GM18870 (cell line): ENCODE results near the gene SHISAL1.
"Not testable (repeated sequence)": the region's sequence is repeated elsewhere in the genome, so short reads cannot be mapped to it uniquely, and the experiment has no call there.

ENCODE experiments used
- ATAC-seq: cut with Tn5 transposase; IDR thresholded peaks from one replicate; pipeline ENCODE4 v1.9.1; 2021; ENCODE audit warnings: moderate library complexity; ENCODE audit not compliant: unreplicated experiment

SHISAL1 gene

GRCh38 chr22:44329179-44329796, 16.5 kb upstream of the SHISAL1 start:
- no peak for ATAC-seq

DNA sequence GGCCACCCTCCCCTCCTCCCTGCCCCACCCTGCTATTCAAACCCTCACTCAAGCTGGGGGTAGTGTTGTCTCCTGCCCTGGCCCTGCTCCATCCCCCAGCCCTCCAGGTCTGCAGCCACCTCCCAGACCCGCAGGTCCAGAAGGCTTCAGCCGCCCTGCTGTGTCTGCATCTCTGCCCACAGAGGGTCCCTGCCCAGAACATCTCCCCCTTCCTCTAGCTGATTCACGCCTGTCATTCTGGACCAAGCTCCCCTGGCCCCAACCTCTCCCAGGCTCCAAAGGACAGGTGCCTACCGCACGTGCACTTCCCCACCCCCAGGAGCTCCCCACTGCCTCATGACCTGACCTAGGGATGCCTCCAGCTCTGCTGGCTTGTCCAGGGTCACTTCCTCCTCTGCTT, 16.0 kb upstream of the SHISAL1 start:
- no peak for ATAC-seq

- ATAC-seq = no peak
Observed at GRCh38 chr22:44328326-44328725, 15.6 kb upstream of the SHISAL1 start.

- ATAC-seq = no peak
Observed at GRCh38 chr22:44326491-44326885, 13.7 kb upstream of the SHISAL1 start.

DNA sequence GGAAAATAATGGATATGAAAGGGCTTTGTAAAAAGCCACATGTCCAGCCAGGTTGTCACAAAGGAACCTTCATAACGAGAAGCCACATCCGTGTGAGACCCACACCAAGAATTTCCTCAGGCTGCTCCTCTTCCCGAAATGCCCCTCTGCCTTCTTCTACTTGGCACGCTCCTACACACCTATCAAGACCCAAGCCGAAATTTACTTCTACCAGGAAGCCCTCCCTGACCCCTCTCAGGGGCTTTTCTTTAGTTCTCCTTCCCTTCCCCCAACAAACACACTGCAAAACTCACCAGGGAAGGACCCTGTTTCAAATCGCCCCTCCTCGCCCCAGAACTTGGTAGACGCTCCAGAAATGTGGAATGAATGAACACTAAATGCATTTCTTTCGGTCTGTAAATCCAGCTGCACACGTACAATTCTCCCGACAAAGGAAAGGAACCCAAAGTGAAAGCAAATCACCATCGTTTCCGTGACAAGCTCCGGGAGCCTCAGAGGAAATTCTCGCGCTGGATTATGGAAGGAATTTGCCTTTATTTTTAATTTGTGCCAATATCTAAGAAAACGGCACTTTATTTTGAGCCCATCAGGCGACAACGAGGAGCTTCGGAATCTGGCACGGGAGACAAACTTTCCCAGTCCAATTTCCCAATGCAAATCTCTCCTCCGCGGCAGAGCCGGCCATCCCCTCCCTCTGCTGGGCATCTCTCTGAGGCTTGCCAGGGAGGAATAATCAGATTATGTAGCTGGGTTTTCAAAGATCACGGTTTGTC, 13.2 kb upstream of the SHISAL1 start:
- ATAC-seq = no peak

- not testable (repeated sequence) for ATAC-seq
Observed at GRCh38 chr22:44323140-44323790, 10.5 kb upstream of the SHISAL1 start.

DNA sequence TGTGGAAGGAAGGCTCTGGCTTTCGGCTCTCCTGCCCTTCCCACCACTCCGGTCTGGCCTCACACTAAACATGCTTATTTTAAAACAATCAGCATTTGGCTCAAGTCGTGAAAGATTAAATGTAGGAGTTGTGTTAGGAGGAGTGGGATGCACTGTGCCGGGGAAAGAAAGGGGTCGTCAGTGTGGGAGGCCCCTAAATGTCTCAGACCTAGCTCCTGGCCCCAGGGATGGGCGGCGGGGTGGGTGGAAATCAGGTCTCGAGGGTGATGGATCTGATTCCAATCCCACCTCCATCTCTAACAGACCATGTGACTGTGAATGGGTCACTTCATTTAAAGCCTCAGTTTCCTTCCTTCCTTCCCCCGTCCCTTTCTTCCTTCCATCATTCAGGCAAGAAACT, 6.9 kb upstream of the SHISAL1 start:
- ATAC-seq = no peak

- ATAC-seq = no peak
Observed at GRCh38 chr22:44318751-44319150, 6.0 kb upstream of the SHISAL1 start.

GRCh38 chr22:44317886-44318637, 5.3 kb upstream of the SHISAL1 start:
- no peak for ATAC-seq

DNA sequence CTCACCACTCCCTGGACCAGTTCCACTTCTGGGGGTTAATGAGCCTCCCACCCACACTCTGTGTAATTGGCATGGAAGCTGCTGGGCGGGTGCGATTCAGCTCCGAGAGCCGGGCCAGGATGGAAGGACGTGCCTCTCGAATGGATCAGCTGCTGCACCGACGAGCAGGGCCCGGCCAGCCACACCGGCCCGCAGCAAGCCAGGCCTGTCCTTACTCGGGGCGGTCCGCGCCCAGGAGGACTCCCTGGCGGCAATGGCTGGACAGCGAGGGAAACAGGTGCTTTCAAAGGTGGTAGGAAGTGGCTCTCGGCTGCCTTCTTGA, 4.3 kb upstream of the SHISAL1 start:
- no peak for ATAC-seq

GRCh38 chr22:44316393-44317122, 3.8 kb upstream of the SHISAL1 start:
- no peak for ATAC-seq

GRCh38 chr22:44314425-44315067, 1.8 kb upstream of the SHISAL1 start:
- no peak for ATAC-seq

GRCh38 chr22:44313385-44314006, 745 bp upstream of the SHISAL1 start:
- no peak for ATAC-seq

DNA sequence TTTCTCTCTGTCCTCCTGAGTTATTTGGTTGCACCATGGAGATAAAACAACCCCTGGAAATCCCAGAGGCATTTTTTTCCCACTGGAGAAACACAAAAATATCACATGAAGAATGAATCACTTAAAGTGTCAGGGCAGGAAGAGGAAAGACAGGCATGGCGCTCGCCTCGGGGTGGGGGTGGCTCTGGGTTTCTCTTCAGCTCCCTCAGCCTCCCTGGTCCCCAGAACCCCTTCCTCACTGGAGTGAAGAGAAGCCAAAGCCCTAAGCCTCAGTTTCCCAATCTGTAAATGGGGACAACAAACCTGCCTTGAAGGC, 938 bp downstream of the SHISAL1 start:
- no peak for ATAC-seq

GRCh38 chr22:44311104-44311854, 1.5 kb downstream of the SHISAL1 start:
- ATAC-seq = no peak

DNA sequence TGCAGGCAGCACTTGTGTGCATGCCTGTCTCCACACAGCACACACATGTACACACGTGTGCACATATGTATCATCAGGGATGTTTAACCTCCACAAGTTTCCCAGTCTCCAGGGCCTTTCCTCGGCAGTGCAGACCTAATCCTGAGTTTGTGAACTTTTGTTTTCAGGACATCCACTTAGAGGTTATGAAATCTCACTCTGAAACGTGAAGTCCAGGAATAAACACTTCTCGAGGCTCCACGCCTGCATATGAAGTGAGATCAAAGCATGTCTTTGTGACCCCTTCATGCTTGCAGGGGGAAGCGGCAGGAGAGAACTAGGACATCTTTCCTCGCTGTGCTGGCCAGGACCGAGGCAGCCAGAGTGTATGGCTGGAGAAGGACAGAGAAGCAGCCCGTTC, 3.1 kb downstream of the SHISAL1 start:
- ATAC-seq = no peak

- ATAC-seq = no peak
Observed at GRCh38 chr22:44309137-44309536, 3.6 kb downstream of the SHISAL1 start.

DNA sequence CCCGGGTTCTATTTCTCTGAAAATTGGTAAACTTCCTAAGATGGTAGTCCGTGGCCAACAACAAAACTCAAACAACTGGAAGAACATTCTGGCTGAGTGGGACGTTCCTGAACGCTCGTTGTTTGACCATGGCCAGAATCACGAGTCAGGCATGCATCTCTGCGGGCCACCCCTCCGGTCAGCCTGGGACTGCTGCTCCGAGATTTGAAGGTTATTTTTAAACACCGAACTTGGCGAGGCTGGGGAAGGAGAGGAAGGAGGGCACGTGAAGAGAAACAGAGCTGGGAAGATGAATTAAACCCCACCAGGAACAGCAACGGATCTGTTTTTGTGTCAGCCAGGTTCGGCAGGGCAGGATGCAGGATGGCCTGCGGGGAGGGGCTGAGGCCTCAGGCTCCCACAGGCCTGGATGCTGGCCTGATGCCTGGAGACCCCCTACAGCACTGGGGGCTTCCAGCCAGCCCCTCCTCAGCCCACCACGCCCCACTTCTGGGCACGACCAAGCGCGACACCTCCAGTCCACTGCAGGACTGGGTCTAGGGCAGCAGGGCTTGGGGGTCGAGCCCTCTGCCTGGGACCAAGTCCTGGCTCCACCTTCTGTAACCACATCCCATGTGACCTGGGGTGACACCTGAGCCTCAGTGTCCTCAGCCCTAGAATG, 5.1 kb downstream of the SHISAL1 start:
- ATAC-seq = no peak

GRCh38 chr22:44305888-44306287, 6.9 kb downstream of the SHISAL1 start:
- no peak for ATAC-seq
